Astrocyte of the spinal cord (primary cell): Measurements from ENCODE around the gene GPHN.
A peak's percentile ranks its signal among the peaks of the same experiment; 100 is the strongest.
"Not testable (repeated sequence)": the region's sequence is repeated elsewhere in the genome, so short reads cannot be mapped to it uniquely, and the experiment has no call there.

Experiments
- DNase-seq: peaks from one replicate; pipeline ENCODE4 v3.0.0; 2011; ENCODE audit warnings: low read depth, low spot score
- H3K4me3 ChIP-seq: 2 replicates; pipeline ENCODE4 v1.5.1; 2011; ENCODE audit warnings: low read depth, mild to moderate bottlenecking, low read length, moderate library complexity
- in situ Hi-C: cut with HindIII; loops from 2 replicates; pipeline ENCODE4 v1.10.0; 2017; ENCODE audit warnings: low sequenced_read_pairs
- TF ChIP-seq, protein P1 (sequence below): IDR thresholded peaks from 2 replicates; pipeline ENCODE4 v1.5.1; 2012; ENCODE audit warnings: low read depth, mild to moderate bottlenecking, low read length, inconsistent platforms

GPHN gene

DNA sequence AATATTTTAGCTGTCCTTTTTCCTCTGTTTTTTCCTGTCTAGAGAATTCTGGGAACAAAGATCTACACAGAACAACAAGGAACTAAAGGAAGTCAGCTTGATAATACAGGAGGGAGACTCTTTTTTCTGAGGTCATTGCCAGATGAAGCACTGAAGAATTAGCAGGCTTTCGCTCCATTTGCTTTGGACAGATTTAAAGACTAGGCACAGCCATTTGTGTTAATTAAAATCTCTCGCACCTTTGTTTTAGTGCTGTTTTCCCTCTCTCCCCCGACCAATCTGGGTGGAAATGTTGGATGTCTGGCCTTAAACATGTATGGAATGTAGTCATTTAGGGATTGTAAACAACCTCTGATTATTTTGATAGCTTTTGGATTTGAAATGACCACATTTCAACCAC is 9.6 kb upstream of the GPHN start:
- TF ChIP-seq, protein P1, sequence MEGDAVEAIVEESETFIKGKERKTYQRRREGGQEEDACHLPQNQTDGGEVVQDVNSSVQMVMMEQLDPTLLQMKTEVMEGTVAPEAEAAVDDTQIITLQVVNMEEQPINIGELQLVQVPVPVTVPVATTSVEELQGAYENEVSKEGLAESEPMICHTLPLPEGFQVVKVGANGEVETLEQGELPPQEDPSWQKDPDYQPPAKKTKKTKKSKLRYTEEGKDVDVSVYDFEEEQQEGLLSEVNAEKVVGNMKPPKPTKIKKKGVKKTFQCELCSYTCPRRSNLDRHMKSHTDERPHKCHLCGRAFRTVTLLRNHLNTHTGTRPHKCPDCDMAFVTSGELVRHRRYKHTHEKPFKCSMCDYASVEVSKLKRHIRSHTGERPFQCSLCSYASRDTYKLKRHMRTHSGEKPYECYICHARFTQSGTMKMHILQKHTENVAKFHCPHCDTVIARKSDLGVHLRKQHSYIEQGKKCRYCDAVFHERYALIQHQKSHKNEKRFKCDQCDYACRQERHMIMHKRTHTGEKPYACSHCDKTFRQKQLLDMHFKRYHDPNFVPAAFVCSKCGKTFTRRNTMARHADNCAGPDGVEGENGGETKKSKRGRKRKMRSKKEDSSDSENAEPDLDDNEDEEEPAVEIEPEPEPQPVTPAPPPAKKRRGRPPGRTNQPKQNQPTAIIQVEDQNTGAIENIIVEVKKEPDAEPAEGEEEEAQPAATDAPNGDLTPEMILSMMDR, result no peak
- in situ Hi-C loops, result no loop called here
- DNase-seq, result no peak
- no peak overlapping the region for H3K4me3 ChIP-seq

DNA sequence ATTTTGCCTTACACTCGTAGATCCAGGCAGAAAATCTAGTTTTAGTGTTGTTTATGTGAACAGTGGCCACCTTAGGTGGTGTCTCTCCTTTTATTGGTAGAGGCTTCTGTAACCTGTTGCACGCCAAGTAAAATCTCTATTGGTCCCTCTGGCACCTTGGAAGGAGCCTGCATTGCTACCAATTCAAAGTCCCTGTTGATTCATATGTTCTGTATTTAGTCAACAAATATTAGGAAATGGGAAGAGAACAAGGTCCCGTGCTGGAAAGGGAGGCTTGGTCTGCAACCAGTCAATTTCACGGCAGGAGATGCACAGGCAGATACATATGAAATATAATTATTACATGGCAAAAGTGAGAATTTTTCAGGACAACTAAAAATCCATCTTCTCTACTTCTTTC is 6.4 kb upstream of the GPHN start:
- in situ Hi-C loops, result no loop called here
- no peak overlapping the region for H3K4me3 ChIP-seq
- no peak for DNase-seq
- TF ChIP-seq, protein P1, result no peak

DNA sequence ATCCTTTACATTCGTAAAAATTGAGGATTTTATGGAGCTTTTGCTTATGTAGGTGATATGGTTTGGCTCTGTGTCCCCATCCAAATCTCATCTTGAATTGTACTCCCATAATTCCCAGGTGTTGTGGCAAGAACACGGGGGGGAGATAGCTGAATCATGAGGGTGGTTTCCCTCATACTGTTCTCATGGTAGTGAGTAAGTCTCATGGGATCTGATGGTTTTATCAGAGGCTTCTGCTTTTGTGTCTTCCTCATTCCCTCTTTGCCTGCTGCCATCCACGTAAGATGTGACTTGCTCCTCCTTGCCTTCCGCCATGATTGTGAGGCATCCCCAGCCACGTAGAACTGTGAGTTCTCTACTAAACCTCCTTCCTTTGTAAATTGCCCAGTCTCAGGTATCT is 5.1 kb upstream of the GPHN start:
- in situ Hi-C loops, DNase-seq, H3K4me3 ChIP-seq: not testable (repeated sequence)

DNA sequence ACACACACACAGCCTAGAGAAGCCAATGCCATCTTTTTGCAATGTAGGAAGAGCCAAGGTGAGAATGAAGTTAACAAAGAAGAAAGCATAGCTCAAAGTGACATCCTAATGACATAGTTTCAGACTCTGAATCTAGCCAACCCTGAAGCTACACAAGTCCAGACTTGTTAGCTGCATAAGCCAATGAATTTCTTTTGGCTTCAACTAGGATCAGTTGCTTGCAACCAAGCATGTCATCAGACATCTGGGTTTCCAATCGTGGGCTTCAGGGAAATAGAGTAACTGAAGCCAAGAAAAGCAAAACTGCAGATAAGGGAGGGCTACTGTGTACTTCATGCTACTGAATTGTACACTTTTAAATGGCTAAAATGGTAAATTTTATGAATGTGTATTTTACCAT is 4.4 kb upstream of the GPHN start:
- TF ChIP-seq, protein P1, result no peak
- peak; percentile 71 for DNase-seq
- in situ Hi-C loops, result no loop called here
- H3K4me3 ChIP-seq, result no peak overlapping the region

DNA sequence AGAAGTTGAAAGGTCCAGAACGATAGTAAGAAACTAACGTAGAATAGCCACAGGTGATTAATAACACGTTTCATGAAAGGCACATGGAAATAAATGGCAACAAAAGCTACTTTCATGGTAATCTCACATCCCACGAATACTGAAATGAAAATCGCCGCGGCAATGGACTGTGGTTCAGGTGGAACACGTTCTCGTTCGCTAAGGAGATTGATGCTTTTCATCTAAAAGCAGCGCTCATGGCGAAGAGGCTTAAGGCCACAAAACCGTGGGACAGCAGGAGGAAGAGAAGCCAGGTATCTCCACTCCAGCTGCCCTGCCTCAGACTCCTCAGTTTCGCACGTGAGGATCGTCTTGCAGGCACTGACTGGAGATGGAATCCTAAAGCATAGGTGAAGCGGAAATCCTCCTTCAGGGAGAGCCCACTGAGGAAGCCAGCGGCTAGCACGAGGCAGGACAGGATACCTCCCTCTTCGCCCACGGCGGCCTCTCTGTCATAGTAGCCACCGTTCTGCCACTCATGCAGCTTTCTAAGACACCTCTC is 696 bp upstream of the GPHN start:
- peak overlapping the region; percentile 86 for H3K4me3 ChIP-seq
- TF ChIP-seq, protein P1, result no peak
- in situ Hi-C loops, result no loop called here
- no peak for DNase-seq

DNA sequence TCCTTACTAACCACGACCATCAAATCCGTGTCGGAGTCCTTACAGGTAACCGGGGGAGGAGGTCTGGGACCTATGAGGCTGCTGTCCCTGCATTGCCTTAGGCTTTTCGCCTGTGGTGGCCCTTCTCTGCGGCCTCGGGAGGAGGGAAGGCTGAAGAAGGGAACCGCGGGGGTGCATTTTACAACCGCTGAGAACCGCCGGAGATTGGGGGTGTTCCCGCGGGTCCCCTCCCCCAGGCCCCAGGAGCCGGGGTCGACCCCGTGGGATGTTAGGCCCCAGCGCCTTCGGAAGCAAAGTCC is 549 bp downstream of the GPHN start:
- in situ Hi-C loops, result no loop called here
- H3K4me3 ChIP-seq, result peak overlapping the region; percentile 86
- no peak for DNase-seq
- TF ChIP-seq, protein P1, result no peak

DNA sequence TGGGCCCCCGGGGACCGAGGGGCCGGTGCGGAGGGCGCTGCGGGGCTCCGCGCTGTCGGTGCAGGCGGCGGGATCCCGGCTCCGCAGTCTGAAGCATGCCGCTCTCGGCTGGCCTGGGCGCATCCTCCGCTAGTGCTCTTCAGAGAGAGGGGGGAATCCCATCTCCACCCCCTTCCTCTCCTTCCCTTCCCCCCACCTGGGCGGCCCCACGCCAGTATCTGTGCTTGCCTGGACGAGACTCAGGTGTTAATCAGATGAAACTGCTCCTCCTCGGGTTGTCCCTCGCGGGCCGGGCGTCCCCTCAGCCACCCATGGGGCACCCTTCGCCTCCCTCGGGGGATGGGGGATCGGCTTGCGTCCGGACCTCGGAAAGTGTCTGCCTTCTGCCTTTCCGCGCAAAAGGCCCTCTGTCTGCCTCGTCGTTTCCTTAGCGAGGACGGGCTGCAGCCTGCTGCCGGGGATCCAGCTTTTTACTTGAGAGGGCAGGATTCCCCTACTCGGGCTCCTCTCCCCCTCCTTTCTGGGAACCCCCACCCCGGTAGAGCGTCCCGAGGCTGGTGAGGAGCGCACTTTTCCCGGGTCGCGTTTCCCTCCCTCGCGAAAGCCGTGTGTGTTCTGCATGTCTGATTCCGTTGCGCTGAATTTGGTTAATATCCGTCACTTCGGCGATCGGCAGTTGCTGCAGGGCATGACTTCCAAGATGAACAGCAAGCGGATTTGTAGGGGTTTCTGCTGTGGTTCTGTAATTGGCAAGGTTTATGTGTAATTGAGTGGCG is 1.1 kb downstream of the GPHN start:
- DNase-seq, result peak; percentile 25
- H3K4me3 ChIP-seq, result peak overlapping the region; percentile 86
- TF ChIP-seq, protein P1, result no peak
- in situ Hi-C loops, result no loop called here
